NCI-H1417 treated with DMSO at 0.1 percent for 48 hours (cell line): ENCODE data around the gene ACVRL1.
"Not testable (repeated sequence)": the region's sequence is repeated elsewhere in the genome, so short reads cannot be mapped to it uniquely, and the experiment has no call there.

Experiments
- DNase-seq: peaks from one replicate; lab custom pipeline; 2025; lab: John Stamatoyannopoulos, UW

Gene ACVRL1

DNA sequence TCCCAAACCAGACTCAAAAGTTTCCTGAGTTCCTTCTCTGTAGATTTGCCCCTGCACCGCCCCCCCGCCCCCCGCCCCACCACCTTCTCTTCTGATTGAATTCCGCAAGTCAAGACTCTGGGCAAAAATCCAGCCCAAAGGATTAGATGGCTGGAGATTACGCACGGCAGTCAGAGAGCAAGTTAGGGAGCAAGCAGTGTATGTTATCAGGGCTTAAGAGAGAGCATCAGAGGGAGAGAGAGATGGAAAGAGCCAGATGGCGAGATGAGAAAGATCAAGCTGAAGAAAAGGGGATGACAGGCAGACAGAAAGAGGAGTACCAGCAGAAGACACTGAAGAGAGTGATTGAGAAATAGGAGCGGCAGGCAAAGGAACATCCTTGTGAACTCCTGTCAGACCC is 33.3 kb upstream of the ACVRL1 start:
- DNase-seq, result no peak

GRCh38 chr12:51874486-51874885 is 32.8 kb upstream of the ACVRL1 start:
- DNase-seq, result no peak

GRCh38 chr12:51879102-51879501 is 28.2 kb upstream of the ACVRL1 start:
- DNase-seq, result no peak

- no peak for DNase-seq
Measured at GRCh38 chr12:51883295-51883694, 24.0 kb upstream of the ACVRL1 start.

DNA sequence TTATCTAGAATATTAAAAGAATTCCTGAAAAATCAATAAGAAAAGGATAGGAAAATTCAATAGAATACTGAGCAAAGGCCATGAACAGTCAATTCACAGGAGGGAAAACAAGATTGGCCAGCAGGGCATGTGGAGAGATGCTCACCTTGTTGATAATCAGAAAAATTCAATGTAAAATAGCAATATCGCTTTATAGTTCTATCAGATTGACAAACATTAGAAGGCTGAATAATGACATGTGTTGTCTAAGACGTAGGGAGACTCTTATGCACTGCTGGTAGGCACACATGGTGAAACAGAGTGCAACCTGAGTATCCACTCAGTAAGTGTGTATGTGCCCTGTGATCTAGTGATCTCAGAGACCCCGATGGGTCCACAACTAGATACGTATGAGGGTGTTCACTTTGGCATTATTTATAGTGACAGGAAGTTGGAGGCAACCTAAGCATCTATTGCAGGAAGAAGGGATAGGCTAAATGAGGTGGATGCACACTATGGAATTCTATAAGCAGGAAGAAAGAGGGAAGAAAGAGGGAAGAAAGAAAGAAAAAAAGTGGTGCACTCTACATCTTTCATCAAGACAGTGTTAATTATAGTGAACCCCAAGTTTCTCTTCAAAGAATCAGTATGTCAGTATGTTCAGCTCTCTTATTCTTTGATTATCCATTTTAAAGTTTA is 23.2 kb upstream of the ACVRL1 start:
- no peak for DNase-seq

DNA sequence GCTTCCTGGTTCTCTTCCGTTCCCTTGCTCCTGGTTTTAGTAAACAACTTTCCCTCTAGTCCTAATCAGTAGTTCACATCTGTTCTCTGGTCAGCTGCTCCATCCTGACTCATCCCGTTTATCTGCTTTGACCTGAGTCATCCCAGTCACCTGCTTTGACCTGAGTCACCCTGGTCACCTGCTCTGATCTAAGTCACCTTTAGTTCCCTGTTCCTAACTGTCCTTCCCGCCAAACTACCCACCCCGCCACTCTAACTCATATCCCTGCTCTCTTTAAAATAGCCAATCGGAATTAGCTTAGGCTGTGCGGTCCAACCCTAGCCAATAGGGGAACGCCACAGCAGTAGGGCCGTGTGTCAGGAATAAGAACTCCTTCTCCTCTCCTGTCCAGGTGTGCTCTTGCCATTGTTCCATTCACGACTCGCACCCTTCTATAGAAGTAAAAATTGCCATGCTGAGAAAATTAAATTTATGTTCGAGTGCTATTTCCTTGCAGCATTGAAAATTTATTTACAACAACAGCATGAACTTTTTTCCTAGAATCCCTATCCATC is 22.6 kb upstream of the ACVRL1 start:
- no peak for DNase-seq

- DNase-seq, result not testable (repeated sequence)
Measured at GRCh38 chr12:51885294-51886020, 21.8 kb upstream of the ACVRL1 start.

GRCh38 chr12:51886021-51886710 is 21.1 kb upstream of the ACVRL1 start:
- no peak for DNase-seq

DNA sequence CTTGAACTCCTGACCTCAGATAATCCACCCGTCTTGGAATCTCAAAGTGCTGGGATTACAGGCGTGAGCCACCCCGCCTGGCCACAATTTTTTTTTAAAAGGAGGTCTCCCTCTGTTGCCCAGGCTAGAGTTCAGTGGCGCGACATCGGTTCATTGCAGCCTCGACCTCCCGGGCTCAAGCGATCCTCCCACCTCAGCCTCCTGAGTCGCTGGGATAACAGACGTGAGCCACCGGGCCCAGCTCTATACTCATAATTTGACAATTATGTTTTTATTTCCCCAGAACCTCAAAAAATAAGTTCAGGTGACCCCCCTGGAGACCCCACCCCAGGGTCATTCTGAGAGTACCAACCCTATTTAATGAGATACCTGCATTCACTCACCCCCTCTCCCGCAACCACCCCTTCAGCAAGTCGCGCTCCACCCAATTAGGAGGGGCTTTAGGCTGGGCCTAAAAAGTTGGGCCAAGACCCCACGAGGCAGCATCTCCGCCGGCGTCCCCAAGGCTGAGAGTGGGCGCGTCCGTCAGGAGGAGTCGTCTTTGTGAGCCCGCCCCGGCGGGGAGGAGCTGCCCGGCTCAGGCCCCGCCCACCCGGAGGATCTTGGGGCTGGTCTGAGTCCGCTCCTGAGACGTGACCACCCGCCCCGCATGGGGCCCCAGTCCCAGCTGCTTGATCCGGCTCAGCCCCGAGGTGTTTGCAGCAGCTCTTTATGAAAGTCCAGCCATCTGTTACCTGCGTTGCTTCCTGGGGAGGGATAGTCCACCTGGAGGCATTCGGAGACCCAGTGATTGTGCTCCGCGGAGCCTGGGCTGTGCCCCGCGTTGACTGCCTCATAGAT is 19.6 kb upstream of the ACVRL1 start, which contains the start of gene ANKRD33:
Gene ANKRD33 (plus strand): TSS at position 628 of the 840 bp plus-strand sequence. CDS start 84 bp downstream, at position 712.
- peak; percentile 35 for DNase-seq

GRCh38 chr12:51888316-51889215 is 18.7 kb upstream of the ACVRL1 start:
- DNase-seq, result no peak

DNA sequence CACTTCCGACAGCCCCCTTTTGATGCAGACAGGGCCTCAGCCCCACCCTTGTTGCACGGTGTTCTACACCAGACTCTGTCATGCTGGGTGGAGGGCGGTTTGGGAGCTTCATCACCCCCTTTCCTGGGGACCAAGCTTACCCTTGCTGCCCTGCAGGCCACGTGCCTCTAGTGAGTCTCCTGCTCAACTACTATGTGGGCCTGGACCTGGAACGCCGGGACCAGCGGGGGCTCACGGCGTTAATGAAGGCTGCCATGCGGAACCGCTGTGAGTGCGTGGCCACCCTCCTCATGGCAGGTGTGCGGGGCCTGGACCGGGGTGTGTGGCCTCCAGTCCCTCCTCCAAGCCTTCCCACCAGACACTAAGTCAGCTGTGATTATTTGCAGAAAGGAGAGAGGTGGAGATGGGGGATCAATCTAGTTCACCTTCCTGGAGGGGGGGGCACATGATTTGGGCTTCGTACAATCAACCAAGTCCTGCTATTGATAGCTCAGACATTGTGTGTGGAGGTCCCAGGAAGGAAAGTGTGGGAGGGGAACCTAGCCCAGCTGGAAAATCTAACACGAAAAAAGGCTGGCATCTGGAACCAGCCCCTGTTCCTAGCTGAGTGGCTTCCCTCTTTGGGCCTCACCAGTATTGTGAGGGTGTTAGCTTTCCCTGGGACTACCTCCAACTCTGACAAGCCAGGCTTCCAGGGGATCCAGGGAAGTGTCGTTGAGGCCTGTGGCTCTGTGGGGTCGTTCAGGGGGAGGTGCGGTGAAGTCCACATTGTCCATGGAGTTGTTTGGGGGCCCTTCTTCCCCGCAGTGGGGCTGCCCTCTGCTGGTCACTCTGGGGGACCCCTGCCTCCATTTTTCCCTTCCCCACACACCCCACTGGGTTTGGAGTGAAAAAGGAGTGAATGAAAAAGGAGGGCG is 17.8 kb upstream of the ACVRL1 start:
- no peak for DNase-seq

GRCh38 chr12:51890133-51890464 is 17.2 kb upstream of the ACVRL1 start:
- no peak for DNase-seq

DNA sequence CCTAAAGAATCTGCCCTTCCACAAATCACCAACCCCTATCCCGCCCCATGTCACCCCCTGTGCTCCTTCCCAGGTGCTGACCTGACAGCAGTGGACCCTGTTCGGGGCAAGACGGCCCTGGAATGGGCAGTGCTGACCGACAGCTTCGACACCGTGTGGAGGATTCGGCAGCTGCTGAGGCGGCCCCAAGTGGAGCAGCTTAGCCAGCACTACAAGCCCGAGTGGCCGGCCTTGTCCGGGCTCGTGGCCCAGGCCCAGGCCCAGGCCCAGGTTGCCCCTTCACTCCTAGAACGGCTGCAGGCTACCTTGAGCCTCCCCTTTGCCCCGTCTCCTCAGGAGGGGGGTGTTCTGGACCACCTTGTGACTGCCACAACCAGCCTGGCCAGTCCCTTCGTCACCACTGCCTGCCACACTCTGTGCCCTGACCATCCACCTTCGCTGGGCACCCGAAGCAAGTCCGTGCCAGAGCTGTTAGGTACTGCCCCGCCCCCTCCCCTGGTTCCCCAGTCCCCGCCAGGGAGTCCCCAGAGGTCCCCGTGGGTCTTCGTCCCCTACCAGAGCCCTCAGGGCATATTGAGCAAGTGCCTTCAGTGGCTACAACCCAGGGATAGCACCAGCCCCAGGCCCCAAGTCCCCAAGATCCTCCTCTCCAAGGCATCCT is 16.7 kb upstream of the ACVRL1 start:
- DNase-seq, result no peak

GRCh38 chr12:51891843-51892242 is 15.5 kb upstream of the ACVRL1 start:
- DNase-seq, result no peak

DNA sequence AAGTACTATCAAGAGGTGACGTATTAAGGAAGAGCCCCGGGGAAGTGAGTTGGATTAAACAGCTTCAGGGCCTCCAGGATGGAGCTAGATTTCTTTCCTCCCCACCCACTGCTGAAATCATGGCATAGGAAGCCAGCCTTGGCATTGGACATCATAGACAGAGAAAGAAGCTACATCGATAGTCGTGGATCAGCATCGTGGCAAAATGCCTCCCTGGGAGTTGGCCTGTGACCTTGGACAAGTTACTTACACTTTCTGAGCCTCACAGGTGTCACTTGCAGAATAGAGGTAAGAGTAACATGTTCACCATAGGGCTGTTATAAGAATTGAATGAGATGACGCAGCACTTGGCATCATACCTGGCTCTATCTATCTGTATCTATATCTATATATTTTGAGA is 13.5 kb upstream of the ACVRL1 start:
- no peak for DNase-seq

- DNase-seq, result no peak
Measured at GRCh38 chr12:51895378-51896135, 11.7 kb upstream of the ACVRL1 start.

DNA sequence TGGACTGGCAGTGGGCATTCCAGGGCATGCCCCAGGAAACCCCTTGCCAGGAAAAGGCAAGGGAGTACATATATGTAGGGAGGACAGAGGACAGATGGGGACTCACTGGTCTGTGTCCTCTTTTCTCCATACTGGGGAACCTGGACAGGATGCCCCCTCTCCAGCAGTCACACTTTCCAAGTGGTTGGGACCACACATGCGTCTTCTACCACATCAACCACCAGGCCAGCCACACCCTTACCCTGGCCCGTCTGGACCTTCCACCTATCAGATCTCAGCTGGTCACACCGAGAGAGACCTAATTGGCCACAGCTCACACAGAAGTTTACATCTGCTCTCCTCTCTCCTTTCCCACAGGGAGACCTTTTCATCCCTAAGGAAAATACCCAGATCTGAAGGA is 11.1 kb upstream of the ACVRL1 start:
- DNase-seq, result no peak

DNA sequence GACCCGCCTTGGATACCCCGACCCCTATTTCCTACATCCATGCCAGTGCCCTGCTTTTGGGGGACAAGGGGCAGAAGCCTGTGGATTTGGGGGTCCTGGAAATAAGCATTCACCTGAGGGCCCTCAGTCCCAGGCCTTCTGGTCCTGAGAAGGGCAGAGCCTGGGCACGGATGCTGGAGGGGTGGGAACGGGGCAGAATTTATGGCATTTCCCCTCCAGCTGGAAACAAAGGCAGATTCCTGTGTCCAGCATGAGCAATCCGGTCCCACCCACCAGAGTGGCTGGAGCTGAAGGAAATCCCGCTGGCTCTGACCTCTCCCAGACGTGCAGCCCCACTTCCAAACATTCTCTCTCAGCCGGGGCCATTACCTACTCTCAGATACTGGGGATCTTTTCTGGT is 10.1 kb upstream of the ACVRL1 start:
- no peak for DNase-seq
